Trophoblast cell (in vitro differentiated cells and primary cell): ENCODE data around the gene TTPAL.

Experiments
- DNase-seq, 2 donors: peaks; one replicate each; pipeline ENCODE4 v3.0.0-alpha.2; 2016
- H2AFZ ChIP-seq: 2 replicates; pipeline ENCODE4 v1.6.1; 2013; ENCODE audit warnings: low read length, moderate library complexity, mild to moderate bottlenecking; ENCODE audit not compliant: insufficient read depth, poor library complexity
- H2AK5ac ChIP-seq: 2 replicates; pipeline ENCODE4 v1.6.1; 2013; ENCODE audit warnings: mild to moderate bottlenecking, low read length
- H2BK120ac ChIP-seq: 2 replicates; pipeline ENCODE4 v1.6.1; 2013; ENCODE audit warnings: low read length, mild to moderate bottlenecking, moderate library complexity; ENCODE audit not compliant: insufficient read depth, poor library complexity
- H2BK12ac ChIP-seq: 2 replicates; pipeline ENCODE4 v1.6.1; 2013; ENCODE audit warnings: mild to moderate bottlenecking, low read length, moderate library complexity
- H2BK5ac ChIP-seq: 2 replicates; pipeline ENCODE4 v1.6.1; 2013; ENCODE audit warnings: low read length, low read depth, moderate library complexity, mild to moderate bottlenecking; ENCODE audit not compliant: poor library complexity
- H3K14ac ChIP-seq: 2 replicates; pipeline ENCODE4 v1.6.1; 2013; ENCODE audit warnings: mild to moderate bottlenecking, low read length
- H3K18ac ChIP-seq: 2 replicates; pipeline ENCODE4 v1.6.1; 2013; ENCODE audit warnings: mild to moderate bottlenecking, low read length
- H3K23ac ChIP-seq: 2 replicates; pipeline ENCODE4 v1.6.1; 2013; ENCODE audit warnings: low read length
- H3K27ac ChIP-seq: 2 replicates; pipeline ENCODE4 v1.5.1; 2013; ENCODE audit warnings: low read depth, mild to moderate bottlenecking, inconsistent platforms, low read length, moderate library complexity
- H3K27me3 ChIP-seq: 2 replicates; pipeline ENCODE4 v1.6.1; 2013; ENCODE audit warnings: inconsistent platforms, mild to moderate bottlenecking, low read length, moderate library complexity; ENCODE audit not compliant: insufficient read depth
- H3K36me3 ChIP-seq, 2 experiments: 1 replicate in 1 of 2; 2 replicates in 1 of 2; pipeline ENCODE4 v1.6.1; 2013; ENCODE audit warnings: low read length in 2 of 2, mild to moderate bottlenecking in 2 of 2, moderate library complexity in 1 of 2; ENCODE audit not compliant: insufficient read depth in 2 of 2, control insufficient read depth in 1 of 2
- H3K4ac ChIP-seq: 2 replicates; pipeline ENCODE4 v1.6.1; 2013; ENCODE audit warnings: low read depth, mild to moderate bottlenecking, low read length, moderate library complexity
- H3K4me1 ChIP-seq, 2 experiments: 1 replicate in 1 of 2; 2 replicates in 1 of 2; pipeline ENCODE4 v1.6.1; 2013; ENCODE audit warnings: low read length in 2 of 2, mild to moderate bottlenecking in 2 of 2, moderate library complexity in 1 of 2; ENCODE audit not compliant: insufficient read depth in 2 of 2, control insufficient read depth in 1 of 2
- H3K4me2 ChIP-seq: 2 replicates; pipeline ENCODE4 v1.6.1; 2013; ENCODE audit warnings: inconsistent platforms, mild to moderate bottlenecking, low read length, moderate library complexity
- H3K4me3 ChIP-seq: 2 replicates; pipeline ENCODE4 v1.5.1; 2013; ENCODE audit warnings: mild to moderate bottlenecking, low read depth, low read length, inconsistent platforms
- H3K79me1 ChIP-seq: one replicate; pipeline ENCODE4 v1.6.1; 2013; ENCODE audit warnings: low read length
- H3K79me2 ChIP-seq: 2 replicates; pipeline ENCODE4 v1.6.1; 2013; ENCODE audit warnings: low read length, mild to moderate bottlenecking; ENCODE audit not compliant: control insufficient read depth, insufficient read depth, poor library complexity
- H3K9ac ChIP-seq: 2 replicates; pipeline ENCODE4 v1.6.1; 2013; ENCODE audit warnings: mild to moderate bottlenecking, low read length
- H3K9me3 ChIP-seq: 2 replicates; pipeline ENCODE4 v1.6.1; 2013; ENCODE audit warnings: low read depth, mild to moderate bottlenecking, control low read depth, inconsistent platforms, low read length; ENCODE audit not compliant: insufficient read depth
- H4K12ac ChIP-seq: 2 replicates; pipeline ENCODE4 v1.6.1; 2013; ENCODE audit warnings: low read depth, mild to moderate bottlenecking, low read length, moderate library complexity
- H4K8ac ChIP-seq: 2 replicates; pipeline ENCODE4 v1.6.1; 2013; ENCODE audit warnings: low read depth, mild to moderate bottlenecking, low read length, moderate library complexity
- H4K91ac ChIP-seq: one replicate; pipeline ENCODE4 v1.6.1; 2013; ENCODE audit warnings: low read depth, mild to moderate bottlenecking, low read length, moderate library complexity
- WGBS: extraction: QIAGEN DNeasy Blood & Tissue Kit; methylation state at CpG from one replicate; pipeline ENCODE4 v1.1.7; 2013; ENCODE audit warnings: missing lambda C conversion rate; ENCODE audit not compliant: insufficient read length, insufficient coverage; ENCODE audit errors: extremely low coverage; 5-methylcytosine and 5-hydroxymethylcytosine counted together

The TTPAL gene

GRCh38 chr20:44526129-44526528 lies 50.5 kb downstream of the TTPAL start:
- Histone ChIP-seq H4K12ac (no peak overlapping the region), H3K27me3 (no peaks in the 10 kb centered on the region), H3K4ac (no peak overlapping the region), H3K4me1 (peaks cover 9 to 10% of the 10 kb centered on the region in 2 experiments), H2BK120ac (peak overlapping the region; percentile 82), H3K14ac (peak overlapping the region; percentile 42), H3K9ac (no peak overlapping the region), H3K79me1 (peaks cover 14% of the 10 kb centered on the region), H2BK5ac (peak overlapping the region; percentile 72), H2AFZ (no peak overlapping the region), H3K36me3 (no peaks in the 10 kb centered on the region), H3K18ac (no peak overlapping the region), H4K8ac (peak overlapping the region; percentile 69), H2AK5ac (no peak overlapping the region), H3K4me3 (no peak overlapping the region), H3K23ac (no peak overlapping the region), H3K79me2 (peaks cover 6% of the 10 kb centered on the region), H3K27ac (peak overlapping the region; percentile 71), H3K4me2 (no peak overlapping the region), H3K9me3 (no peaks in the 10 kb centered on the region), H2BK12ac (peak overlapping the region; percentile 43), H4K91ac (peak overlapping the region; percentile 75)
- WGBS: no CpG with 5 or more reads among the region's 6 CpGs
- peak; percentile 32 to 67 for DNase-seq

- Histone ChIP-seq H3K79me2 (peaks cover 5% of the 10 kb centered on the region), H3K4me3 (no peak overlapping the region), H3K14ac (no peak overlapping the region), H2BK12ac (no peak overlapping the region), H3K4ac (no peak overlapping the region), H3K9ac (no peak overlapping the region), H3K36me3 (no peaks in the 10 kb centered on the region), H3K4me2 (no peak overlapping the region), H3K27ac (no peak overlapping the region), H3K9me3 (no peaks in the 10 kb centered on the region), H4K8ac (no peak overlapping the region), H2BK5ac (no peak overlapping the region), H3K23ac (no peak overlapping the region), H3K18ac (no peak overlapping the region), H4K91ac (no peak overlapping the region), H3K79me1 (peaks cover 20% of the 10 kb centered on the region), H2AK5ac (no peak overlapping the region), H2AFZ (no peak overlapping the region), H2BK120ac (no peak overlapping the region), H3K27me3 (no peaks in the 10 kb centered on the region), H4K12ac (no peak overlapping the region), H3K4me1 (peaks cover 14 to 15% of the 10 kb centered on the region in 2 experiments)
- no CpG with 5 or more reads among the region's 4 CpGs for WGBS
- DNase-seq: no peak
Observed at GRCh38 chr20:44527716-44528199, 52.1 kb downstream of the TTPAL start.

- Histone ChIP-seq H3K27ac (no peak overlapping the region), H2BK12ac (no peak overlapping the region), H3K4me3 (no peak overlapping the region), H4K8ac (no peak overlapping the region), H3K18ac (no peak overlapping the region), H4K91ac (peak overlapping the region; percentile 22), H2BK5ac (no peak overlapping the region), H3K9me3 (no peaks in the 10 kb centered on the region), H3K23ac (no peak overlapping the region), H2AFZ (no peak overlapping the region), H3K4me2 (no peak overlapping the region), H3K79me2 (peaks cover 5% of the 10 kb centered on the region), H3K4ac (no peak overlapping the region), H3K9ac (no peak overlapping the region), H4K12ac (no peak overlapping the region), H3K27me3 (no peaks in the 10 kb centered on the region), H2AK5ac (no peak overlapping the region), H3K36me3 (no peaks in the 10 kb centered on the region), H3K14ac (no peak overlapping the region), H2BK120ac (no peak overlapping the region), H3K4me1 (peaks cover 15% of the 10 kb centered on the region in 2 experiments), H3K79me1 (peaks cover 20% of the 10 kb centered on the region)
- no peak for DNase-seq
- no CpG with 5 or more reads among the region's 6 CpGs for WGBS
Observed at GRCh38 chr20:44528309-44528708, 52.6 kb downstream of the TTPAL start.

GRCh38 chr20:44532259-44532980 lies 56.7 kb downstream of the TTPAL start:
- peak overlapping the region; percentile 28 for H4K91ac ChIP-seq
- no peak overlapping the region for H2BK12ac ChIP-seq
- DNase-seq: peak in 1 of 2 donors; percentile 38
- peaks cover 10% of the 10 kb centered on the region for H3K79me1 ChIP-seq
- peak overlapping the region; percentile 16 for H2BK120ac ChIP-seq
- H3K4me1 ChIP-seq: peaks cover 5% of the 10 kb centered on the region in 2 experiments
- H4K12ac ChIP-seq: no peak overlapping the region
- H3K14ac ChIP-seq: no peak overlapping the region
- no peak overlapping the region for H3K4ac ChIP-seq
- peak overlapping the region; percentile 33 for H4K8ac ChIP-seq
- H3K79me2 ChIP-seq: peaks cover 5% of the 10 kb centered on the region
- no peak overlapping the region for H3K18ac ChIP-seq
- no CpG with 5 or more reads among the region's 11 CpGs for WGBS
- no peak overlapping the region for H3K4me3 ChIP-seq
- peak overlapping the region; percentile 87 for H3K4me2 ChIP-seq
- no peak overlapping the region for H3K27ac ChIP-seq
- H3K23ac ChIP-seq: no peak overlapping the region
- no peaks in the 10 kb centered on the region for H3K36me3 ChIP-seq
- no peak overlapping the region for H3K9ac ChIP-seq
- no peak overlapping the region for H2AFZ ChIP-seq
- H2BK5ac ChIP-seq: peak overlapping the region; percentile 37
- no peak overlapping the region for H2AK5ac ChIP-seq
- no peaks in the 10 kb centered on the region for H3K27me3 ChIP-seq
- H3K9me3 ChIP-seq: no peaks in the 10 kb centered on the region
